Ramos (cell line): ENCODE results near the gene KLHDC9.
"Not testable (repeated sequence)": the region's sequence is repeated elsewhere in the genome, so short reads cannot be mapped to it uniquely, and the experiment has no call there.

Source experiments
- in situ Hi-C: fragments of 300-500 bp; cut with MboI; formaldehyde crosslinking; loops from one replicate; pipeline ENCODE4 v1.14.3; 2022; ENCODE audit warnings: low sequenced_read_pairs; ENCODE audit not compliant: unreplicated experiment

KLHDC9 gene

DNA sequence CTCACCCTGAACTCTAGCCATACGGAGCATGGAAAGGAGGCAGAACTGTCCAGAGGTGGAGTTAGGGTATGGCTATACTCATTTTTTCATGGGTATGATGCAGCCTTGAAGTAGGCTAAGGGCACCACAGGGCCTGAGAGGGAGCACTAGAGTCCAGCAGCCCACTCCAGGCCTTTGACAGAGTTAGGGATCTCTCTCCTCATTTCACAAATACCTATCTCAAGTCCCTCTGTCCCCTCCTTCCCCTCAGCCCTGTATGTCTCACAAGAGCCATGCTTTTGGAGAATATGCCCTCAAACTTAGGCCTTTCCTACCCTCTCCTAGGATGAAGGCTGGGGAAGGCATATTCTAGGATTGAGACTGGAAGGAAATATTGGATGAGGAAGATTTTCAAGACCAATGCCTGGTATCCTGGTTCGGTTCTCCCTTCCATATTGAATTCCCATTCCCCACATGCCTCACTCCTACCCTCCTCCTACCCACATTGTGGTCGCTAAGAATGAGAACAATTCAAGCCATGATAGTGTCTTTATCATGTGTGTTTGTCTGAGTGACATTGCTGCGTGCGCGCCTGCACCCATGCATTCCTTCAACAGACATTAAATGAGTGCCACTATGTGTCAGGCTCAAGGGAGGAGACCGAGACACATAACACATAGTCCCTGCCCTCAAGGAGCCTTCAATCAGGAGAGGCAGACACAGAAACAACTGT is 6.2 kb upstream of the KLHDC9 start:
- in situ Hi-C loops: loop anchor here (10.0 kb wide), 1 partner anchor 97 kb away; no protein-coding TSS in a partner anchor

- in situ Hi-C loops: loop anchor here (10.0 kb wide), 1 partner anchor 98 kb away; no protein-coding TSS in a partner anchor
Measured at GRCh38 chr1:161092621-161093028, 5.5 kb upstream of the KLHDC9 start.

DNA sequence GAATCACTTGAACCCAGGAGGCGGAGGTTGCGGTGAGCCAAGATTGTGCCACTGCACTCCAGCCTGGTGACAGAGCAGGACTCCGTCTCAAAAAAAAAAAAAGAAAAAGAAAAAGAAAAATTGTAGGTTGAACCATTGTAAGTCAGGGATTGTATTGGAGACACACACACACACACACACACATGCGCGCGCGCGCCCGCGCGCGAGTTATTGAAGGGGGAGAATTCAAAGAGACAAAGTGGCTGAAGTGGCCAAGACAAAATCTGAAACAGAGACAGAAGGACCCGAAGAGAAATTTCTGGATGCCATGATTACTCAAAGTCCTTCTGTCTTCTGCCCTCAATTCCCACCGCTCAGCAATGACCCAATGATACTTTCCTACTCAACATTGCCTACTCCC is 3.7 kb upstream of the KLHDC9 start:
- in situ Hi-C loops: loop anchor here (10.0 kb wide), 1 partner anchor 100 kb away; no protein-coding TSS in a partner anchor

- in situ Hi-C loops: loop anchor here (10.0 kb wide), 1 partner anchor 100 kb away; no protein-coding TSS in a partner anchor
Measured at GRCh38 chr1:161095230-161095629, 2.9 kb upstream of the KLHDC9 start.

GRCh38 chr1:161096015-161096414 is 2.1 kb upstream of the KLHDC9 start:
- in situ Hi-C loops: loop anchor here (10.0 kb wide), 1 partner anchor 101 kb away; no protein-coding TSS in a partner anchor

GRCh38 chr1:161096530-161096929 is 1.6 kb upstream of the KLHDC9 start:
- in situ Hi-C loops: loop anchor here (10.0 kb wide), 1 partner anchor 102 kb away; no protein-coding TSS in a partner anchor

GRCh38 chr1:161099090-161099802 is 1.1 kb downstream of the KLHDC9 start:
- in situ Hi-C loops: loop anchor here (10.0 kb wide), 1 partner anchor 104 kb away; no protein-coding TSS in a partner anchor

DNA sequence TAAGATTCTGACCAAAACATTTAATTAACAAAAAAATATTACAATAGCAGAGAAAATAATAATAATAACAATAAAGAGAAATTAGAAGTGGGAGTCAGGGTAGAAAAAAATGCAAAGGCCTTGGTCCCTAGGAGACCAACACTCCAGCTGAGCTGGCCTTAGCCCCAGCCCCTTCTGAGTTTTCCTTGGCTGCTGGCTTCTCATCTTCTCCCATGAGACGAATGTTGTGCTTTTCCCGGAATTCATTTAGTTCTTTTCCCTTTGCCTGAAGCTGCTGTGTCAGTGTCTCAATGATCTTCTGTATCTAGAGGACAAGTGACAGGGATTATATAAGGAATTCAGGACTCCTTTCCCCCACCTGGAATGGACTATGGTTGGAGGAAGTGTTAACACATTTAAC is 2.4 kb downstream of the KLHDC9 start:
- in situ Hi-C loops: no loop called here

- in situ Hi-C loops: no loop called here
Measured at GRCh38 chr1:161106431-161106830, 8.3 kb downstream of the KLHDC9 start.

GRCh38 chr1:161111117-161111516 is 13.0 kb downstream of the KLHDC9 start:
- in situ Hi-C loops: no loop called here

DNA sequence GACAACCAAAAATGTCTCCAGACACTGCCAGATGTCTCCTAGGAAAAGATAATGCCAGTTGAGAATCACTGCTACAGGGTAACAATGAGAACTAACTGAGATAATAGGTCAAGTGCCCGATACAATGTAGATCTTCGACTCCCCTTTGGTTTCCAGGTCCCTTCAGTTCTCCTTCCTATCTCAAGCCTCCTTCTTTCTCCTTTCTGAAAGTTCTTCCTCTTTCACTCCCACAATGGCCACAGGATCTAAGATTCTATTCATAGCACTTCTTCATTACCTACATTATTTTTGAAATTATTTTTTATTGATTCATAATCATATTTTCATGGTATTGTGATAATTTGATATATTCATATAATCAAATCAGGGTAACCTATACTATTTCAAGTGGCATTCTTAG is 13.4 kb downstream of the KLHDC9 start:
- in situ Hi-C loops: no loop called here

DNA sequence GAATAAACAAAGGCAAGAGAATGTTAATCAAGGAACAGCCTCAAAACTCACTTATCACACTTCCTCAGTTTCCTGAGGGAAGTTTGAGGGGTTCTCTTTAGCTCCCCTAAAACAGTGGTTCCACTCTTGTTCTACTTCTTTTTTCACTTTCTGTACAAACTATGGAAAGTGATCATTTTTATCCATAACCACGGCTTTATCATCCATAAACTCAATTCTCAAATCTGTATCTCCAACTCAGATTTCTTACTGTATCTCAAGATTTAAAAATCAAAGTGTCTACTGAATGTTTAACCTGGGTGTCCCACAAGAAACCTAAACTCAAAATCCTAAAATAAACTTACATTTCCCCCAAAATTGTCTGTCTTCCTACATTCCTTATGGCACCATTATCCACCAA is 15.8 kb downstream of the KLHDC9 start:
- in situ Hi-C loops: no loop called here

- in situ Hi-C loops: no loop called here
Measured at GRCh38 chr1:161114556-161114955, 16.4 kb downstream of the KLHDC9 start.

- in situ Hi-C loops: no loop called here
Measured at GRCh38 chr1:161115132-161115711, 17.1 kb downstream of the KLHDC9 start.

- in situ Hi-C loops: not testable (repeated sequence)
Measured at GRCh38 chr1:161115961-161116360, 17.8 kb downstream of the KLHDC9 start.

GRCh38 chr1:161117759-161118581 is 19.8 kb downstream of the KLHDC9 start, which contains the start of the genes NIT1 and PFDN2:
NIT1 (plus strand) TSS chr1:161118105; CDS start chr1:161118177, 72 bp downstream.
PFDN2 (minus strand) TSS chr1:161118037; CDS start chr1:161118026, 11 bp downstream.
- in situ Hi-C loops: no loop called here

GRCh38 chr1:161119092-161119903 is 21.1 kb downstream of the KLHDC9 start:
- in situ Hi-C loops: no loop called here

GRCh38 chr1:161121042-161121650 is 23.0 kb downstream of the KLHDC9 start:
- in situ Hi-C loops: no loop called here

GRCh38 chr1:161121834-161122233 is 23.7 kb downstream of the KLHDC9 start:
- in situ Hi-C loops: no loop called here
